IPS-20b (cell line): ENCODE measurements around the gene WNT3A.
A peak's percentile ranks its signal among the peaks of the same experiment; 100 is the strongest.

Experiments used
- H3K27ac ChIP-seq: one replicate; pipeline ENCODE4 v1.5.1; 2013; ENCODE audit warnings: low read length
- H3K27me3 ChIP-seq: 2 replicates; pipeline ENCODE4 v1.6.1; 2013; ENCODE audit warnings: mild to moderate bottlenecking, low read length, inconsistent platforms; ENCODE audit not compliant: insufficient read depth
- H3K36me3 ChIP-seq: 2 replicates; pipeline ENCODE4 v1.6.1; 2013; ENCODE audit warnings: low read depth, mild to moderate bottlenecking, inconsistent platforms, low read length, moderate library complexity; ENCODE audit not compliant: insufficient read depth
- H3K4me1 ChIP-seq: 2 replicates; pipeline ENCODE4 v1.6.1; 2013; ENCODE audit warnings: mild to moderate bottlenecking, control low read depth, inconsistent platforms, low read length, moderate library complexity; ENCODE audit not compliant: insufficient read depth
- H3K4me3 ChIP-seq: 2 replicates; pipeline ENCODE4 v1.5.1; 2013; ENCODE audit warnings: mild to moderate bottlenecking, low read length, inconsistent platforms
- H3K9ac ChIP-seq: 2 replicates; pipeline ENCODE4 v1.6.1; 2013; ENCODE audit warnings: low read depth, mild to moderate bottlenecking, inconsistent platforms, low read length, moderate library complexity
- H3K9me3 ChIP-seq: 2 replicates; pipeline ENCODE4 v1.6.1; 2013; ENCODE audit warnings: mild to moderate bottlenecking, low read depth, low read length, inconsistent platforms; ENCODE audit not compliant: insufficient read depth

WNT3A gene

GRCh38 chr1:228048659-228049298 is 42.0 kb downstream of the WNT3A start:
- Histone ChIP-seq H3K36me3 (no peaks in the 10 kb centered on the region), H3K9me3 (no peaks in the 10 kb centered on the region), H3K4me1 (no peaks in the 10 kb centered on the region), H3K4me3 (no peak overlapping the region), H3K27me3 (peaks cover 70% of the 10 kb centered on the region), H3K27ac (no peak overlapping the region), H3K9ac (no peak overlapping the region)

DNA sequence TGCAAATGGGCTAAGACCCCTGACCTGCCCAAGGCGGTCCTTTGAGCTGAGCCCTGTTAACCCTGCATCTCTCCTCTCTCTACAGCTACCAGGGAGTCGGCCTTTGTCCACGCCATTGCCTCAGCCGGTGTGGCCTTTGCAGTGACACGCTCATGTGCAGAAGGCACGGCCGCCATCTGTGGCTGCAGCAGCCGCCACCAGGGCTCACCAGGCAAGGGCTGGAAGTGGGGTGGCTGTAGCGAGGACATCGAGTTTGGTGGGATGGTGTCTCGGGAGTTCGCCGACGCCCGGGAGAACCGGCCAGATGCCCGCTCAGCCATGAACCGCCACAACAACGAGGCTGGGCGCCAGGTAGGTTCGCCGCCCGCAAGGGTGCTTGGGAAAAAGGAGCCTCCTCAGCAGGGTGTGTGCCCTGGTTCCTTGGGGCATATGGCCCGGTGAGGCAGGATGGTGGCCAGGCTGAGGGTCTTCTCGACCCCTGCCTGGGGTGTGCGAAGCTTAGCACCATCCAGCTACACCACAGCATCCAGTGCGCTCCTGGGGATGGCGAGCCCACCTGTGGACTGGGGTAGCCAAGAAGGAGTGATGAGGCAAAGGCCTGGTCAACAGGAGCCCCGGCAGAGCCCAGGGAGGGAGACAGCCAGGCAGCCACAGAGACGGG is 43.9 kb downstream of the WNT3A start:
- Histone ChIP-seq H3K27me3 (peaks cover 61% of the 10 kb centered on the region), H3K9ac (no peak overlapping the region), H3K9me3 (no peaks in the 10 kb centered on the region)

DNA sequence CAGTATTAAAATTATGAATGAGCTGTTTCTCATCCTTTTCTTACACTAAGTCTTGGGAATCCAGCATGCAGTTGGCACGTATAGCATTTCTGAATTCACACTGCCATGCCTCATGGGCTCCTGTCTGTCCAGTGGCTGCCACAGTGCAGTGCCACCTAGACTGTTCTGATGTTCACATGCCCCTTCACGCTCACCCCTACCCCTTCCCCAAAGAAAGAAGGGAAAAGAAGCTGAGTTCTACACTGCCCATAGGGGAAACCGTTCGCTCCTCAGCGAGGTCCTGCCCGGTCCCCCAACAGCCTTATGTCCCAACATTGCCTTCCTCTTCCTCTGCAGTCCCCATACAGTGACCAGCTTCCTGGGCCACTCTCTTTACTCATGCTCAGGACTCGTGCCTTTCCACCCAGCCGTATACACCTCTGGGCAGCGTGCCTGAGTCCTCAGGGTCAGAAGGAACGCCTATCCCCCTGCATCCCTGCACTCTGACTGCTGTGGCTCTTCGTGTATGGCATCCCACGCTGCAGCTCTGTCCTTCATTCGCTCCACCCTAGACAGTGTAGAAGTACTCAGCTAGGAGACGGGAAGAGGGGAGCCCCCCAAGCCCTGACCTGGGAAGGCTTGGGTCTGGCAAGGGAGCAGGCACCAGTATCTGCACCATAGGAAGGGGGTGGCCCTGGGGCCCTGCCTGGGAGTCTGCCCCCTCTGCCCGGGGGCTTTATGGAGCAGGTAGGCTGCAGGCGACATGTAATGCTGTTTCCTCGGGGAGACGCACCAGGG is 51.6 kb downstream of the WNT3A start:
- H3K36me3 ChIP-seq: no peaks in the 10 kb centered on the region
- 0 out of 2 replicates have a peak, but pooled peaks cover 3% of the 10 kb centered on the region for H3K4me1 ChIP-seq
- H3K9me3 ChIP-seq: no peaks in the 10 kb centered on the region
- no peak overlapping the region for H3K27ac ChIP-seq
- peaks cover 90% of the 10 kb centered on the region for H3K27me3 ChIP-seq
- no peak overlapping the region for H3K9ac ChIP-seq
- peak overlapping the region; percentile 60; the same call in 1 of the 2 replicates for H3K4me3 ChIP-seq

More for the DNA sequence above, 43.9 kb downstream of the WNT3A start:
- Histone ChIP-seq H3K4me1 (no peaks in the 10 kb centered on the region), H3K4me3 (no peak overlapping the region), H3K36me3 (no peaks in the 10 kb centered on the region), H3K27ac (no peak overlapping the region)

- peak overlapping the region; percentile 60; the same call in 1 of the 2 replicates for H3K4me3 ChIP-seq
These were observed 52.3 kb downstream of the WNT3A start for GRCh38 chr1:228058949-228059633.

GRCh38 chr1:228059634-228060457 is 53.0 kb downstream of the WNT3A start:
- Histone ChIP-seq H3K4me3 (peak overlapping the region; percentile 68), H3K27me3 (peaks cover 95% of the 10 kb centered on the region), H3K27ac (no peak overlapping the region), H3K9ac (peak overlapping the region; percentile 58; the same call in 1 of the 2 replicates), H3K36me3 (no peaks in the 10 kb centered on the region), H3K9me3 (no peaks in the 10 kb centered on the region), H3K4me1 (0 out of 2 replicates have a peak, but pooled peaks cover 3% of the 10 kb centered on the region)

More at GRCh38 chr1:228058949-228059633, 52.3 kb downstream of the WNT3A start:
- H3K27me3 ChIP-seq: peaks cover 90% of the 10 kb centered on the region
- H3K9me3 ChIP-seq: no peaks in the 10 kb centered on the region
- H3K4me1 ChIP-seq: 0 out of 2 replicates have a peak, but pooled peaks cover 3% of the 10 kb centered on the region
- no peaks in the 10 kb centered on the region for H3K36me3 ChIP-seq
- H3K9ac ChIP-seq: no peak overlapping the region
- no peak overlapping the region for H3K27ac ChIP-seq

DNA sequence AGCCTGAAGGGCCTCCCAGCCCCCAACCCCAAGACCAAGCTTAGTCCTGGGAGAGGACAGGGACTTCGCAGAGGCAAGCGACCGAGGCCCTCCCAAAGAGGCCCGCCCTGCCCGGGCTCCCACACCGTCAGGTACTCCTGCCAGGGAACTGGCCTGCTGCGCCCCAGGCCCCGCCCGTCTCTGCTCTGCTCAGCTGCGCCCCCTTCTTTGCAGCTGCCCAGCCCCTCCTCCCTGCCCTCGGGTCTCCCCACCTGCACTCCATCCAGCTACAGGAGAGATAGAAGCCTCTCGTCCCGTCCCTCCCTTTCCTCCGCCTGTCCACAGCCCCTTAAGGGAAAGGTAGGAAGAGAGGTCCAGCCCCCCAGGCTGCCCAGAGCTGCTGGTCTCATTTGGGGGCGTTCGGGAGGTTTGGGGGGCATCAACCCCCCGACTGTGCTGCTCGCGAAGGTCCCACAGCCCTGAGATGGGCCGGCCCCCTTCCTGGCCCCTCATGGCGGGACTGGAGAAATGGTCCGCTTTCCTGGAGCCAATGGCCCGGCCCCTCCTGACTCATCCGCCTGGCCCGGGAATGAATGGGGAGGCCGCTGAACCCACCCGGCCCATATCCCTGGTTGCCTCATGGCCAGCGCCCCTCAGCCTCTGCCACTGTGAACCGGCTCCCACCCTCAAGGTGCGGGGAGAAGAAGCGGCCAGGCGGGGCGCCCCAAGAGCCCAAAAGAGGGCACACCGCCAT is 53.8 kb downstream of the WNT3A start:
- H3K27ac ChIP-seq: no peak overlapping the region
- no peaks in the 10 kb centered on the region for H3K9me3 ChIP-seq
- H3K4me1 ChIP-seq: 0 out of 2 replicates have a peak, but pooled peaks cover 3% of the 10 kb centered on the region
- H3K4me3 ChIP-seq: peak overlapping the region; percentile 68
- no peaks in the 10 kb centered on the region for H3K36me3 ChIP-seq
- peak overlapping the region; percentile 58; the same call in 1 of the 2 replicates for H3K9ac ChIP-seq
- peaks cover 99% of the 10 kb centered on the region for H3K27me3 ChIP-seq

DNA sequence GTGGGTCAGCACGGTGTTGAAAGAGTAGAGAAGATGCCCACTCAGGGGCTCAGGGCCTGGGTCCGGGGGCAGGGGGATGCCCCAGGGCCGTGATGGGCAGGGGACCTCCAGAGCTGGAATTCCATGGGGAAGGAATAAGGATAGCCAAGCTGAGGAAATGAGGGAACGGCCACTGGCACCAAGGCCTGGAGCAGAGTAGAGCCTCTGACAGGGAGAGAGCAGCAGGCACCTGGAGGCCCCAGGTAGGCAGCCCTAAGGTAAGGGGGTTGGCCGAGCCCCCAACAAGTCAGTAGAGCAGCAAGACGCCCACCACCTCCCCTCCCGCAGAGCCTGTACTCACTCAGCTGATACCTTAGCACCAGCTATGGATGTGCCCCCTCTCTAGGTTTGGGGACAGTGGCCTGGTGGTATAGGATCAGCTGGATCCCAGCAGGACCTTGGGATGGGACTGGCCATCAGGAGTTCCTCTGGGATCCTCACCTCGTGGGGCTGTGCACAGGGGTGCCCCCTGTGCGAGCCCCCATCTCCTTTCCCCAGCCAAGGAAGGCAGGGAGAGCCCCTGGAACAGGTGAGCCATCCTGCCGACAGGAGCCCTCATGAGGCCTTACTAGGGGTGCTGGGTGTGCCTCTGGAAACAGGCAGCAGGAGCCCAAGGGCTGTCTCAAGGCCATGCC is 54.8 kb downstream of the WNT3A start:
- H3K4me3 ChIP-seq: peak overlapping the region; percentile 68; the same call in 1 of the 2 replicates
- H3K4me1 ChIP-seq: 0 out of 2 replicates have a peak, but pooled peaks cover 3% of the 10 kb centered on the region
- H3K27ac ChIP-seq: no peak overlapping the region
- H3K9ac ChIP-seq: no peak overlapping the region
- peaks cover 99% of the 10 kb centered on the region for H3K27me3 ChIP-seq
- no peaks in the 10 kb centered on the region for H3K36me3 ChIP-seq
- H3K9me3 ChIP-seq: no peaks in the 10 kb centered on the region

GRCh38 chr1:228062085-228062791 is 55.4 kb downstream of the WNT3A start:
- Histone ChIP-seq H3K27ac (no peak overlapping the region), H3K4me1 (0 out of 2 replicates have a peak, but pooled peaks cover 3% of the 10 kb centered on the region), H3K36me3 (no peaks in the 10 kb centered on the region), H3K27me3 (peaks cover 99% of the 10 kb centered on the region), H3K9ac (no peak overlapping the region), H3K4me3 (no peak overlapping the region), H3K9me3 (no peaks in the 10 kb centered on the region)

GRCh38 chr1:228062812-228063211 is 56.0 kb downstream of the WNT3A start:
- Histone ChIP-seq H3K27me3 (peaks cover 99% of the 10 kb centered on the region), H3K27ac (no peak overlapping the region)

More at GRCh38 chr1:228062812-228063211, 56.0 kb downstream of the WNT3A start:
- Histone ChIP-seq H3K4me1 (0 out of 2 replicates have a peak, but pooled peaks cover 3% of the 10 kb centered on the region), H3K36me3 (no peaks in the 10 kb centered on the region), H3K4me3 (no peak overlapping the region), H3K9me3 (no peaks in the 10 kb centered on the region), H3K9ac (no peak overlapping the region)
